ENCODE measurements around the gene ATP6V0D1.

The ATP6V0D1 gene

DNA sequence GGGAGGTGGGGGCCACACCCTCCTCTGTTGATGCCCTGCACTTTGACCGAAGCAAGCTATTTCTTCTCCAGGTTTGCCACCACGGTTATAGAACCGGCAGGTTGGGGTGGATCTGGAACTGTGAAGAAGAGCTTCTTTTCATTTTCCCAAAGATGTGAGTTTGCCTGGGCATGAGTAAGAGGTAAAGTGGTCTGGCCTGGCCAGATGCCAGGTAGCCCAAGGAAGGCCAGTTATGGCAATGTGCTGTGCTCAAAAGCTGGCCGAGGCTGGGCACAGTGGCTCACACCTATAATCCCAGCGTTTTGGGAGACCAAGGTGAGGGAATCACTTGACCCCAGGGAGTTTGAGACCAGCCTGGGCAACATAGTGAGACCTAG is 18.7 kb downstream of the ATP6V0D1 start:
- Histone ChIP-seq H3K4me1 (ENCODE audit: control insufficient read depth, insufficient read depth, low read length) (no peaks in the 10 kb centered on the region), H3K27ac (ENCODE audit: insufficient read depth, low read depth, low read length, poor library complexity, severe bottlenecking) (no peak overlapping the region), H3K4me3 (ENCODE audit: insufficient read depth, low read depth, low read length) (no peak overlapping the region), H3K36me3 (ENCODE audit: control insufficient read depth, insufficient read depth, low read length) (no peaks in the 10 kb centered on the region), H3K9me3 (ENCODE audit: control insufficient read depth, low read length) (no peaks in the 10 kb centered on the region), H3K27me3 (ENCODE audit: control insufficient read depth, insufficient read depth, low read length, poor library complexity, severe bottlenecking) (no peaks in the 10 kb centered on the region)
- 94 to 98% methylated on average over 5 of the region's 5 CpGs for WGBS, 2 experiments

DNA sequence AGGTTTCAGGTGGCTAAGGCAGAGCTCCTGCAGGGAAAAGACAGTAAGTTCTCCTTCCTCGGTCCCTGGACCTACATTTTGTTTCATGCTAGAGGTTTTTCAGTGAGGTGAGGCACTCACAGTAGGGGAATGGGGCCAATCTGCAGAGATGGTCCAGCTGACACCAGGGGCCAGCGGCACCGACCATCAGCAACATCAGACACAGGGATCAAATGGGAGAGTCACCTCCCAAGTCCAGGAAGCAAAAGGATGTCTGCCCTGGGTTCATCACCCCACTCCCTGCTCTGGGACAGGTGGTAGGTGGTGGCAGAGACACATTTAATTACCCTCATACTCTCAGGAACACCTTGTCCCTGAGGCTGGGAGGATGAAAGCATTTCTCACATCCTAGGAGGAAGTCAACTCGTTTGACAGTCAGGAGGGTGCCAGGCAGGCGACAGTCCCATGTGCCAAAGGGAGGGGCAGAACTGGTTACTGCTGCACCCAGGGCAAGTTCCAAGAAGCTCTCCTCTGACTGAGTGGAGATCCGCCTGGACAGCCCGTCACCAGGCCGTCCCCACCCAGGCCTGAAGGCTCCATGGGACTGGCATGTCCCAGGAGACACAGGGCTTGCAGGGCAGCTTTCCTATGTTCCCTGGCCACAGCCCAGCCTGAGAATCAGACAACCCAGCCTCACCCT is 19.2 kb downstream of the ATP6V0D1 start:
- H3K4me1 ChIP-seq (ENCODE audit: control insufficient read depth, insufficient read depth, low read length) = no peaks in the 10 kb centered on the region
- H3K27ac ChIP-seq (ENCODE audit: insufficient read depth, low read depth, low read length, poor library complexity, severe bottlenecking) = no peak overlapping the region
- no peaks in the 10 kb centered on the region for H3K27me3 ChIP-seq (ENCODE audit: control insufficient read depth, insufficient read depth, low read length, poor library complexity, severe bottlenecking)
- 93 to 94% methylated on average over 8 of the region's 8 CpGs for WGBS, 2 experiments
- no peak overlapping the region for H3K4me3 ChIP-seq (ENCODE audit: insufficient read depth, low read depth, low read length)
- no peaks in the 10 kb centered on the region for H3K9me3 ChIP-seq (ENCODE audit: control insufficient read depth, low read length)
- no peaks in the 10 kb centered on the region for H3K36me3 ChIP-seq (ENCODE audit: control insufficient read depth, insufficient read depth, low read length)

DNA sequence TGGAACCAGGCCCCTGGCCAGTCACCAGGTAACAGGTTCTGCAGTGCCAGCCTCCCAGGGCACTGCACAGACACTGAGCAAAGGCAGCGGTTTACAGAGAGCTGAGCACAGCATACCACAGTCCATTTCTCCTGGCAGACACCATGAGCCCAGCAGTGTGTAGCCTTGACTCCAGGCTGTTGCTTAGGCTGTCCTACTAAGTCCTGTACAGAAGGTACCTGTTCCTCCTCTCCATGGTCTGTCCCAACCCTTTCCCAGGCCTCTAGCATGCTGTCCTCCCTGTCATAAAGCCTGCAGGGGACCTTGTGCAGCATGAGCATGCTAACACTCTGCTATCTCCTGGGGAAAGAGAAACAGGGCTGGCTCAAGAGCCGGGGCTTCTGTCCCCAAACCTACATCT is 20.0 kb downstream of the ATP6V0D1 start:
- Histone ChIP-seq H3K27ac (ENCODE audit: insufficient read depth, low read depth, low read length, poor library complexity, severe bottlenecking) (no peak overlapping the region), H3K4me1 (ENCODE audit: control insufficient read depth, insufficient read depth, low read length) (no peaks in the 10 kb centered on the region), H3K9me3 (ENCODE audit: control insufficient read depth, low read length) (no peaks in the 10 kb centered on the region), H3K27me3 (ENCODE audit: control insufficient read depth, insufficient read depth, low read length, poor library complexity, severe bottlenecking) (no peaks in the 10 kb centered on the region), H3K4me3 (ENCODE audit: insufficient read depth, low read depth, low read length) (no peak overlapping the region), H3K36me3 (ENCODE audit: control insufficient read depth, insufficient read depth, low read length) (no peaks in the 10 kb centered on the region)
- WGBS, 2 experiments = 89 to 97% methylated on average over 2 of the region's 2 CpGs

DNA sequence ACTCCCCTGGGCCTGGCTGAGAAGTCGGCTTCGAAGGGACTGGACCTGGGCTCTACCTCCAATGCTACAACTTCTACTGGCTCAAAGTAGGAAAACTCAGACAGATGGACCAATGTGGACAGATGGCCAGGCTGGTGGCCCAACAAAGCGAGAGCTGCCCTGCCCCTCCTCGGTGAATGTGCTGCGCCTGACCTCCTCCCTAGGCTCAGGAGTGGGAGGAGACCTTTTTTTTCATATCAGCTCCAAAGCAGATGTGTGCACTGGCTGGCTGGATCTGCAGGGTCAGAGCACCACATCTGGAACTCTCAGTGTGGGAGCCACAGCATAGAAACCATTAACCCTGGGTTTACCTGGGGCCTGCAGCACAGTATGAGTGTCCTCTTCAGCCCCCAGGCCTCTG is 20.8 kb downstream of the ATP6V0D1 start:
- Histone ChIP-seq H3K27me3 (ENCODE audit: control insufficient read depth, insufficient read depth, low read length, poor library complexity, severe bottlenecking) (no peaks in the 10 kb centered on the region), H3K27ac (ENCODE audit: insufficient read depth, low read depth, low read length, poor library complexity, severe bottlenecking) (no peak overlapping the region), H3K4me3 (ENCODE audit: insufficient read depth, low read depth, low read length) (no peak overlapping the region), H3K36me3 (ENCODE audit: control insufficient read depth, insufficient read depth, low read length) (no peaks in the 10 kb centered on the region), H3K4me1 (ENCODE audit: control insufficient read depth, insufficient read depth, low read length) (peaks cover under 1% of the 10 kb centered on the region), H3K9me3 (ENCODE audit: control insufficient read depth, low read length) (no peaks in the 10 kb centered on the region)
- WGBS, 2 experiments = 90 to 96% methylated on average over 5 of the region's 5 CpGs

DNA sequence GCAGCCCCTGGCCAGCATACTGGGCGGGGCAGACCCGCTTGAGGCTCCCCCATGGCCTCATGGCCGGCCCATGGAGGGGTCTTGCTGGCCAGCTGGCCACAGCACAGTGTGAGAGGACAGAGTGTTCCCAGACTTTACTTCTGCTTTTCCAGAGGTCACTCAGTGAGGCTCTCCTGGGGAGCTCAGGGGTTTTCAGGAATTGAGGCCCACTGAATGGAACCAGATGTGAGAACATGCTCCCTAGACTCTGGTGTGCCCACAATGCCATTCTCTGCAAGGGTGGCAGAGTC is 21.2 kb downstream of the ATP6V0D1 start:
- WGBS, 2 experiments = 92 to 93% methylated on average over 3 of the region's 3 CpGs
- H3K27me3 ChIP-seq (ENCODE audit: control insufficient read depth, insufficient read depth, low read length, poor library complexity, severe bottlenecking) = no peaks in the 10 kb centered on the region
- no peaks in the 10 kb centered on the region for H3K36me3 ChIP-seq (ENCODE audit: control insufficient read depth, insufficient read depth, low read length)
- H3K9me3 ChIP-seq (ENCODE audit: control insufficient read depth, low read length) = no peaks in the 10 kb centered on the region
- H3K4me3 ChIP-seq (ENCODE audit: insufficient read depth, low read depth, low read length) = no peak overlapping the region
- H3K27ac ChIP-seq (ENCODE audit: insufficient read depth, low read depth, low read length, poor library complexity, severe bottlenecking) = no peak overlapping the region
- peaks cover 4% of the 10 kb centered on the region for H3K4me1 ChIP-seq (ENCODE audit: control insufficient read depth, insufficient read depth, low read length)

DNA sequence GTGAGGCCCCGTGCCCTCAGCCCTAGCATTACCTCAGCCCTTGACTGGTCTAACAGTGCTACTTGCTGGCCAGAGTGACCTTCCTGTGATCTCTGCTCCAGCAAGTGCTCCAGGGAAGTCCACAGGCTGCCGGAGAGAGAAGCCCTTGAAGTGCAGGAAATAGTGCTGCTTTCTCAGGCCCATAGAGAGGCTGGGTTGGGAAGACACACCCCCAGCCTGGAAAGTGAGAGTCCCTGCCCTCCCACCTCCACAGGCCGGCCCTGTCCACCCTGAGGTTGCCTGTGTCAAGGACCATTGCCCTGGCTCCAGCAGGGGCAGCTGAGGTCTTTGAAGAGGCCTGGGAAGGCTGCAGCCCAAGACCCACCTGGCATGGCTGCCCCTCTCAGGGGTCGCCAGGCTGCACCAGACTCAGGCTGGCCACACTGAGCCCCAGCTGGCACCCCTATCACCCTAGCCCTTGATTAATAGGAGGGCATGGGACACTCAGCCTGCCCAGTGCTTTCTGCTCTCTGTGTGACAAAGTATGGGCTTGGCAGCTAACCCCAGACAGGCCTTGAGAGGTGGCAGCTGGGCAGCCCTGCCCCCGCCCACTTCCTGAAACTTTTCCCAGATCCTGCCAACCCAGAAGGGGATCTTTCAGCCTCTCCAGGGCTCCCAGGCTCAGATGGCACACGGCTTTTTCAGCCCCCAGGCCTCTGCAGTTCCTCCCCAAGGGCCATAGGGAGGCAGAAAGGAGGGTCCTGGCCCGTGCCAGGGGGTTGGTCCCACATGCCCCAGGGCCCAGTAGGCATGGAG is 21.7 kb downstream of the ATP6V0D1 start:
- H3K36me3 ChIP-seq (ENCODE audit: control insufficient read depth, insufficient read depth, low read length) = no peaks in the 10 kb centered on the region
- H3K27me3 ChIP-seq (ENCODE audit: control insufficient read depth, insufficient read depth, low read length, poor library complexity, severe bottlenecking) = no peaks in the 10 kb centered on the region
- H3K9me3 ChIP-seq (ENCODE audit: control insufficient read depth, low read length) = no peaks in the 10 kb centered on the region
- peaks cover 9% of the 10 kb centered on the region for H3K4me1 ChIP-seq (ENCODE audit: control insufficient read depth, insufficient read depth, low read length)
- H3K27ac ChIP-seq (ENCODE audit: insufficient read depth, low read depth, low read length, poor library complexity, severe bottlenecking) = no peak overlapping the region
- 84 to 87% methylated on average over 7 of the region's 7 CpGs for WGBS, 2 experiments
- no peak overlapping the region for H3K4me3 ChIP-seq (ENCODE audit: insufficient read depth, low read depth, low read length)

DNA sequence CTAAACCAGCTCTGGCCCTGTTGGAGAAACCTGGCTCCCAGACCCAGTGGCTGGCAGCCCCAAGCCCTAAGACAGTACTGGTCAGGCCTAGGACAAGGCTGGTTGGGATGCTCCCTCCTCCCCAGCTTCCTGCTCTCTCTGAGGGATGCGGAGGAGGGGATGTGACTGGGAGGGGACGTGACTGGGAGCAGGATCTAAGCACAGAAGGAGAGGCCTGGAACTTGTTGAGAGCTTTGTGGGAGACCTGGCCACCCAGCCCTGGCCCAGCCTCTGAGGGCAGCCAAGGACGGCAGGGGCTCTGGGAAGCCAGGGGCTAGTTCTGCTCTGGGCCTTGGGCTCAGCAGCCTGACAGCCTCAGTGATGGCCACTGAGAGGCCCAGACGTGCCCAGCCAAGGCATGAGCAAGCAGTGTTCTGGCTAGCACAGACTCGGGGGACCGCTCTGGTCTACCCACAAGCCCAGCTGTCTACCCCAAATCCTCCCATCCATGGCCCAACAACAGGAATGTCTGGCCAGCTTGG is 22.8 kb downstream of the ATP6V0D1 start:
- Histone ChIP-seq H3K4me1 (ENCODE audit: control insufficient read depth, insufficient read depth, low read length) (peaks cover 20% of the 10 kb centered on the region), H3K4me3 (ENCODE audit: insufficient read depth, low read depth, low read length) (no peak overlapping the region), H3K27me3 (ENCODE audit: control insufficient read depth, insufficient read depth, low read length, poor library complexity, severe bottlenecking) (no peaks in the 10 kb centered on the region), H3K27ac (ENCODE audit: insufficient read depth, low read depth, low read length, poor library complexity, severe bottlenecking) (no peak overlapping the region), H3K36me3 (ENCODE audit: control insufficient read depth, insufficient read depth, low read length) (no peaks in the 10 kb centered on the region), H3K9me3 (ENCODE audit: control insufficient read depth, low read length) (no peaks in the 10 kb centered on the region)
- WGBS, 2 experiments = 86 to 88% methylated on average over 6 of the region's 6 CpGs

DNA sequence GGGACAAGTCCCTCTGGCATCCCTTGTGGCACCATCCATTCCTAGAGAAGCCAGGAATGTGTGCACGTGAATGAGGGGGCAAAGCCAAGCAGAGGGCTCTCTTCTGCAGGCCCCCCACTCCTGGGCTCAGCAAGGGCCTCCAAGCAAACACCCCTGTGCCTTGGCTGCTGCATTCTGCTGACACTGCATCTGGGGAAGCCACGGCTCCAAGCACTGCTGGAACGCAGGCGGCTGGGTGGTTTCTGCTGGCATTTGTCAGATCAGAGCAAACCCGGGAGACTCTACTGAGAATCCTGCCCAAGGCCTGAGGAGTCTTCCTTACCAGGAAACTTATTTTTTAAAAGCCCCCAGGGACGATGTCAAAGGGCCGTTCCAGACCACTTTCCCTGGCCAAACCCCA is 23.3 kb downstream of the ATP6V0D1 start:
- peaks cover 25% of the 10 kb centered on the region for H3K4me1 ChIP-seq (ENCODE audit: control insufficient read depth, insufficient read depth, low read length)
- no peak overlapping the region for H3K4me3 ChIP-seq (ENCODE audit: insufficient read depth, low read depth, low read length)
- no peaks in the 10 kb centered on the region for H3K36me3 ChIP-seq (ENCODE audit: control insufficient read depth, insufficient read depth, low read length)
- H3K9me3 ChIP-seq (ENCODE audit: control insufficient read depth, low read length) = no peaks in the 10 kb centered on the region
- no peaks in the 10 kb centered on the region for H3K27me3 ChIP-seq (ENCODE audit: control insufficient read depth, insufficient read depth, low read length, poor library complexity, severe bottlenecking)
- H3K27ac ChIP-seq (ENCODE audit: insufficient read depth, low read depth, low read length, poor library complexity, severe bottlenecking) = no peak overlapping the region
- WGBS, 2 experiments = 88 to 91% methylated on average over 7 of the region's 7 CpGs

DNA sequence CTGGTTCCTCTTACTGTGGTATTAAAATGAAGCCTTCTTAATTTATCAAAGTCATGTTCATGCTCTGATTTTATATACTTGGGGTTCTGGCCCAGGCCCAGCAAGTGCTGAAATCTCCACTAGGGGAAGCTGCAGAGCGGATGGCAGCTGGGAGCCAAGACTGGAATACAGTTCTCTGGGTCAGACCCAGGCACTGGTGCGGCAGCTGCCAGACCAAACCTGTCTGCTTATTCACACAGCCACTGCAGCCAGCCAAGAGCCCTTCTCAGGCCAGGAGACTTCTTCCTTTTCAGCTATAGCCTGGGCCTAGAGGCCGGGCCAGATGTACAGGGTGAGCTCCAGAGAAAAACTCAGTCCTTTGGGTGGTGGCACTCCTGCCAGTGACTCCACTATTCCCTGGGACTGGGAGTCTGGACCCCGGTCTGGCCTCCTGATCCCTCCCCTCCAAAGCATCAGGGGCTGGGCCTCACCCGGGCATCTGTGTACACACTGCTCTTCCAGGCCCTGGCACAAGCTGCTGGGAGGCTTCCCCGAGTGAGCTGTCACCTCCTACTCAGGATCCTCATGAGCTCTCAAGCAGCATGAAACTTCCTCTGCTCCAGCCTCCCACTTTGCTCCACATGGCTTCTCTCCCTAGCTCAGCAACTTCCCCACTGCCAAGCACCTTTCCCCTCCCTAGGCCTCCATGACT is 24.4 kb downstream of the ATP6V0D1 start:
- Histone ChIP-seq H3K36me3 (ENCODE audit: control insufficient read depth, insufficient read depth, low read length) (peaks cover 2% of the 10 kb centered on the region), H3K4me1 (ENCODE audit: control insufficient read depth, insufficient read depth, low read length) (peaks cover 25% of the 10 kb centered on the region), H3K9me3 (ENCODE audit: control insufficient read depth, low read length) (no peaks in the 10 kb centered on the region), H3K27ac (ENCODE audit: insufficient read depth, low read depth, low read length, poor library complexity, severe bottlenecking) (no peak overlapping the region), H3K27me3 (ENCODE audit: control insufficient read depth, insufficient read depth, low read length, poor library complexity, severe bottlenecking) (no peaks in the 10 kb centered on the region), H3K4me3 (ENCODE audit: insufficient read depth, low read depth, low read length) (no peak overlapping the region)
- WGBS, 2 experiments = 91% methylated on average over 6 of the region's 6 CpGs

DNA sequence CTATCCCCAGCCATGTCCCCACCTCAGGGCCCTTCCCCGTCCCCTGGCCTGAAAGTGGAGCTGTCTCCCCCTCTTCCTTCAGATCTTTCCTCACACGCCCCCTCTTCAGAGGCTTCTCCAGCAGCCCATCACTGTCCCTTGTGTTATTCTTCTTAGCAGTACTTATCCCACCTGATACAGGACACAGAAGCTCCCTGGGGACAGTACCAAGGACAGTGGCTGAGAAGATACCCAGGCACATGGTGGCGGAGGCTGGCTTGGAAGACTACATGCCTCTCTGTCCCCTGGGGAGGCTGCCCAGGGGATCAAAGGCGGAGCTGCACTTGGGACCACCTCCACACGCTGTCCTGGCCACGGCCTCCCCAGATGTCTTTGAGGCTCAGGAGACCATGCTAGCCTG is 26.1 kb downstream of the ATP6V0D1 start:
- WGBS, 2 experiments = 90 to 91% methylated on average over 6 of the region's 6 CpGs
- Histone ChIP-seq H3K4me3 (ENCODE audit: insufficient read depth, low read depth, low read length) (no peak overlapping the region), H3K9me3 (ENCODE audit: control insufficient read depth, low read length) (no peaks in the 10 kb centered on the region), H3K36me3 (ENCODE audit: control insufficient read depth, insufficient read depth, low read length) (peaks cover 3% of the 10 kb centered on the region), H3K27ac (ENCODE audit: insufficient read depth, low read depth, low read length, poor library complexity, severe bottlenecking) (no peak overlapping the region), H3K4me1 (ENCODE audit: control insufficient read depth, insufficient read depth, low read length) (peaks cover 25% of the 10 kb centered on the region), H3K27me3 (ENCODE audit: control insufficient read depth, insufficient read depth, low read length, poor library complexity, severe bottlenecking) (no peaks in the 10 kb centered on the region)

Measured in ectodermal cell (in vitro differentiated cells).